IgD-negative memory B cell (primary cell): ENCODE measurements around the gene KLHL1. TPM values are rescaled to one million over a fixed set of nuclear protein-coding genes. Genes with fewer than 3 reads are reported as not detected.

Experiments used
- H3K27ac Mint-ChIP-seq, 3 donors: one replicate each; pipeline ENCODE4 v1.8.0; 2020 to 2022; ENCODE audit warnings: mild to moderate bottlenecking in 3 of 3, mixed read lengths in 3 of 3, moderate library complexity in 1 of 3
- H3K27me3 Mint-ChIP-seq: one replicate; pipeline ENCODE4 v1.8.0; 2021; ENCODE audit warnings: mixed read lengths
- H3K36me3 Mint-ChIP-seq: one replicate; pipeline ENCODE4 v1.8.0; 2020; ENCODE audit warnings: mild to moderate bottlenecking, mixed read lengths
- H3K4me1 Mint-ChIP-seq, 3 donors: one replicate each; pipeline ENCODE4 v1.8.0; 2020 to 2022; ENCODE audit warnings: mixed read lengths in 3 of 3, mild to moderate bottlenecking in 1 of 3
- H3K4me3 Mint-ChIP-seq, 4 donors: one replicate each; pipeline ENCODE4 v1.8.0; 2020 to 2022; ENCODE audit warnings: mild to moderate bottlenecking in 4 of 4, mixed read lengths in 4 of 4, moderate library complexity in 3 of 4
- H3K9me3 Mint-ChIP-seq, 3 donors: one replicate each; pipeline ENCODE4 v1.8.0; 2020 to 2021; ENCODE audit warnings: mixed read lengths in 3 of 3, mild to moderate bottlenecking in 1 of 3
- polyA plus RNA-seq: library from polyadenylated mRNA; unstranded; fragments of 300-500 nt; fragmentation: Illumina TruSeq; gene quantifications from one replicate; pipeline ENCODE4 v1.2.3, GENCODE V29; 2021

KLHL1 gene
- polyA plus RNA-seq, 1 donor from 2014 or later = not detected

GRCh38 chr13:69866555-69866954 is 241.7 kb downstream of the KLHL1 start:
- H3K27me3 Mint-ChIP-seq = no peaks in the 10 kb centered on the region
- no peaks in the 10 kb centered on the region for H3K4me1 Mint-ChIP-seq
- no peaks in the 10 kb centered on the region for H3K9me3 Mint-ChIP-seq
- no peak overlapping the region for H3K27ac Mint-ChIP-seq
- no peak overlapping the region for H3K4me3 Mint-ChIP-seq
- H3K36me3 Mint-ChIP-seq = no peaks in the 10 kb centered on the region

DNA sequence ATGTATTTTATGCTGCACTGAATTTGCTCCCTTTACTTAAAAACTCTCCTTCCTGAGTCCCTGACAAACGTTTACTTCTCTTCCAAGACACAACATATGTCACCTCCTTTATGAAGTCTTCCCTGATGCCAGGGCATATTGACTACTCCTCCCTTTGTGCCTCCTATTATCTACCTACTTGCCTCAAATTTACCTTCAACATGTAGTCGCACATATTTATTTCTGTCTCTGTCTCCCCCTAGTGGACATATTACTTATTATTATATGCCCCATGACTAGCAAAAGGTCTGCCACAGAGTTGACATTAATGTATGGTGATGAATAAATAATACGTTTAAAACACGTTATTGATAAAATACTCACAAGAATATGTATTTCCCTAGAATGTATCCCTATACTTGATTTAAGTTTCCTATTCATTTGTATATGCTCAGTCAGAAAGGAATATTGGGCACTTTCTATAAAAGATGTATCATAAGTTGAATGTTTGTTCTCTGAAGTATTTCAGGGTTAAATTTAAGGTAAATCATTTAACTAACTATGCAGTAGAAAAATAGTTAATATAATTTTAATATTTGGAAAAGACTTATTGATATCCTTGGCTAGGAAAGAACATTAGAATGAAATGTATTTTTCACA is 250.9 kb downstream of the KLHL1 start:
- H3K27me3 Mint-ChIP-seq = no peaks in the 10 kb centered on the region
- H3K36me3 Mint-ChIP-seq = no peaks in the 10 kb centered on the region
- no peaks in the 10 kb centered on the region for H3K9me3 Mint-ChIP-seq
- H3K27ac Mint-ChIP-seq = no peak overlapping the region
- H3K4me1 Mint-ChIP-seq = no peaks in the 10 kb centered on the region
- H3K4me3 Mint-ChIP-seq = no peak overlapping the region

DNA sequence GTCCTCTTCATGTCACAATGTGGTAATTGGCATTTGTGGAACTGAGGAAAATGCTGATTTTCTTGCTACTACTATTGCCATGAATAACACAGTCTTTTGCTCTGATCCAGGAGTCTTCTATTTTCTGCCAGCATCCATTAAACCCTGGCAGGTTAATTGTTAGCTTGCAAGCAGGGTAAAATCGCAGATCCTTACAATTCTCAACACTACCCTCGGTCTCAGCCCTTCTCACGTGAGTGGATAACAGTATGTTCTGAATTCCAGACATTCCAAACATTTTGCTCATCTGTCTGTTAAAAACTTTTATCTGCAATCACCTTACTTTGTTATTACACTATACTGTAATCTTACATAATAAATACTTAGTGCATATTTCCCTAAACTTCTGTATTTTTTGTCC is 251.9 kb downstream of the KLHL1 start:
- Mint-ChIP-seq H3K4me1 (no peaks in the 10 kb centered on the region), H3K27ac (no peak overlapping the region), H3K9me3 (no peaks in the 10 kb centered on the region), H3K4me3 (no peak overlapping the region), H3K27me3 (no peaks in the 10 kb centered on the region), H3K36me3 (no peaks in the 10 kb centered on the region)

DNA sequence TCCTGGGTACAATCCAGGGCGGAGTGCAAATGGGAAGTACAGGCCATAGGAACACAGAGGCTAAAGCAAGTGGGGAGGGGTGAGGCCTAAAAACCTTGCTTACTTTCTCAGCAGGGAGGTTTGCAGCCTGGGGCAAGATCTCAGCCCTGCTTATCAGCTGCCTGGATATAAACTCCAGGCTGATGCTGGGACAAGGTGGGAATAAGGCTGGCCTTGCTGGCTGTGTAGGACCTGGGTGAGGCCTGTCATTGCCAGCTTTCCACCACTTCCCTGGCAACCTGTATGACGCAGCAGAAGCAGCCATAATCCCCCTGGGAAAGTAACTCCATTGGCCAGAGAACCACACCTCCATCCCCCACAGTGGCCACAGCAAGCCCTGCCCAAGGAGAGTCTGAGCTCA is 279.7 kb downstream of the KLHL1 start:
- Mint-ChIP-seq H3K36me3 (no peaks in the 10 kb centered on the region), H3K9me3 (peaks cover 1 to 10% (median 6%) of the 10 kb centered on the region in 3 donors), H3K27me3 (no peaks in the 10 kb centered on the region), H3K27ac (no peak overlapping the region), H3K4me1 (no peaks in the 10 kb centered on the region), H3K4me3 (no peak overlapping the region)

- no peak overlapping the region for H3K27ac Mint-ChIP-seq
- no peaks in the 10 kb centered on the region for H3K4me1 Mint-ChIP-seq
- H3K27me3 Mint-ChIP-seq = no peaks in the 10 kb centered on the region
- H3K9me3 Mint-ChIP-seq = peaks cover 0 to 2% (median 0%) of the 10 kb centered on the region in 3 donors
- H3K36me3 Mint-ChIP-seq = no peaks in the 10 kb centered on the region
- H3K4me3 Mint-ChIP-seq = no peak overlapping the region
Observed at GRCh38 chr13:69820180-69820579, 288.1 kb downstream of the KLHL1 start.

GRCh38 chr13:69817333-69817869 is 290.9 kb downstream of the KLHL1 start:
- H3K4me3 Mint-ChIP-seq = no peak overlapping the region
- no peak overlapping the region for H3K27ac Mint-ChIP-seq
- no peaks in the 10 kb centered on the region for H3K36me3 Mint-ChIP-seq
- H3K9me3 Mint-ChIP-seq = peaks cover 0 to 3% (median 2%) of the 10 kb centered on the region in 3 donors
- no peaks in the 10 kb centered on the region for H3K4me1 Mint-ChIP-seq
- no peaks in the 10 kb centered on the region for H3K27me3 Mint-ChIP-seq

DNA sequence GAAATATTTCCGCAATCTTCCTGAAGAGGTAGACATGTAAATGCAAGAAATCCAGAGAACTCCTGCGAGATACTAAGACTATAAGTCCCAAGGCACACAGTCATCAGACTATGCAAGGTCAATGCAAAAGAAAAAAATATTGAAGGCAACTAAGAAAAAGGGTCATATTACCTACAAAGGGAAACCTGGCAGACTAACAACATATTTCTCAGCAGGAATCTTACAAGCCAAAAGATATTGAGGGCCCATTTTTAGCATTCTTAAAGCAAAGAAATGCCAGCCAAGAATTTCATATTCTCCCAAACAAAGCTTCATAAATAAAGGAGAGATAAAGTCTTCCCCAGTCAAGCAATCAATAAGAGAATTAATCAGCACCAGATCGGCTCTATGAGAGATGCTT is 299.1 kb downstream of the KLHL1 start:
- Mint-ChIP-seq H3K4me3 (no peak overlapping the region), H3K4me1 (peaks cover 0 to 2% (median 0%) of the 10 kb centered on the region in 3 donors), H3K27me3 (no peaks in the 10 kb centered on the region), H3K9me3 (peaks cover 0 to 6% (median 4%) of the 10 kb centered on the region in 3 donors), H3K36me3 (no peaks in the 10 kb centered on the region), H3K27ac (no peak overlapping the region)

DNA sequence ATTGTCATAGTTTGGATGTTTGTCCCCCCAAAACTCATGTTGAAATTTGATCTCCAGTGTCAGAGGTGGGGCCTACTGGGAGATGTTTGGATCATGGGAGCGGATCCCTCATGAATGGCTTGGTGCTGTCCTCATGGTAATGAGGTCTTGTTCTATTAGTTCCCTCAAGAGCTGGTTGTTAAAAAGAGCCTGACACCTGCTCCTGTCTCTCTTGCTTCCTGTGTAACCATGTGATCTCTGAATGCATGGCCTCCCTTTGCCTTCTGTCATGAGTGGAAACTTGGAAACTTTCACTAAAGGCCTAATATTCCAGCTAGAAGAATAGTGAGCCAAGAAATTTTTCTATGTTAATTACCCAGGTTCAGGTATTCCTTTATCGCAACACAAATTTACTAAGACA is 312.0 kb downstream of the KLHL1 start:
- H3K4me3 Mint-ChIP-seq = no peak overlapping the region
- H3K36me3 Mint-ChIP-seq = no peaks in the 10 kb centered on the region
- peaks cover 0 to 3% (median 0%) of the 10 kb centered on the region in 3 donors for H3K9me3 Mint-ChIP-seq
- H3K27ac Mint-ChIP-seq = no peak overlapping the region
- H3K4me1 Mint-ChIP-seq = no peaks in the 10 kb centered on the region
- H3K27me3 Mint-ChIP-seq = no peaks in the 10 kb centered on the region

DNA sequence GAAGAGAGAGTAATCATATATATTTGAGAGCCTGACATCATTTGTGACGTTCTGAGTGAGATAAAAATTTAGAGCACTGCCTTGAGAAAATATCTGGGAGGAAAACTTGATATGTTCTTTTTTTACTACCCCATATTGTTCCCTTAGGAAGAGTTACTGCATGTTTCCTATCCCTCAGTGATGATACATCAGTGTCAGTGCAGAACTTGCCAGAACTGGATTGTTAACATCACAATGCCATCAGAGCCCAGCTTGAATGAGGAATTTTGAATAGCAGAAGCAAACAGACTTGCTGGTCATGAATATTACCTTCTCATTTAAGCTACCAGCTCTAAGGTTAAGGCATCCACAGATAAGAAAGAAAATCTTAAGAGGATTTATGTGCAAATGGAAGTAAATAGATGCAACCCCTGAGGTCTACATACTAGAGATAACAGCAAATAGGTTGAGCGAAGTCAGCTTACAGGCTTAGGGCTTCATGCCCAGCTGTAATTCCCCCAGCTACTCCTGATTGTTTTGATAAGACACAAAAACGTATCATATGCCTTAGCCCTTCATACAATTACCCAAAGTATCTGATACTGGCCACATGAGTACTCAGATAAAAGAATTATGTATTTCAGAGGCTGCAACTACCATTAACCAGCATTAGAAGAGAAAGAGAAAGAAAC is 314.3 kb downstream of the KLHL1 start:
- H3K27me3 Mint-ChIP-seq = no peaks in the 10 kb centered on the region
- H3K27ac Mint-ChIP-seq = no peak overlapping the region
- H3K4me1 Mint-ChIP-seq = no peaks in the 10 kb centered on the region
- peaks cover 0 to 3% (median 0%) of the 10 kb centered on the region in 3 donors for H3K9me3 Mint-ChIP-seq
- no peaks in the 10 kb centered on the region for H3K36me3 Mint-ChIP-seq
- H3K4me3 Mint-ChIP-seq = no peak overlapping the region

DNA sequence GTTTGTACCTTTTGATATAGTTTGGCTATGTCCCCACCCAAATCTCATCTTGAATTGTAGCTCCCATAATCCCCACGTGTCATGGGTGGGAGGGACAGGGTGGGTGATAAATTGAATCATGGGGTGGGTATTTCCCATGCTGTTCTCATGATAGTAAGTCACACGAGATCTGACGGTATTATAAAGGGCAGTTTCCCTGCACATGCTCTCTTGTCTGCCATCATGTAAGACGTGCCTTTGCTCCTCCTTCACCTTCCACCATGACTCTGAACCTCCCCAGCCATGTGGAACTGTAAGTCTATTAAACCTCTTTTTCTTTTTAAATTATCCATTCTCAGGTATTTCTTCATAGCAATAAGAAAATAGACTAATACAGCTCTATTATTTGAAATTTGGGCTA is 331.3 kb downstream of the KLHL1 start:
- no peaks in the 10 kb centered on the region for H3K4me1 Mint-ChIP-seq
- H3K4me3 Mint-ChIP-seq = no peak overlapping the region
- no peaks in the 10 kb centered on the region for H3K27me3 Mint-ChIP-seq
- H3K9me3 Mint-ChIP-seq = peaks cover 0 to 3% (median 0%) of the 10 kb centered on the region in 3 donors
- H3K36me3 Mint-ChIP-seq = no peaks in the 10 kb centered on the region
- H3K27ac Mint-ChIP-seq = no peak overlapping the region

- no peaks in the 10 kb centered on the region for H3K36me3 Mint-ChIP-seq
- H3K4me1 Mint-ChIP-seq = no peaks in the 10 kb centered on the region
- no peak overlapping the region for H3K4me3 Mint-ChIP-seq
- peaks cover 0 to 2% (median 0%) of the 10 kb centered on the region in 3 donors for H3K9me3 Mint-ChIP-seq
- H3K27me3 Mint-ChIP-seq = no peaks in the 10 kb centered on the region
- H3K27ac Mint-ChIP-seq = no peak overlapping the region
Observed at GRCh38 chr13:69769608-69770007, 338.6 kb downstream of the KLHL1 start.

GRCh38 chr13:69761581-69761980 is 346.7 kb downstream of the KLHL1 start:
- H3K4me3 Mint-ChIP-seq = no peak overlapping the region
- H3K36me3 Mint-ChIP-seq = no peaks in the 10 kb centered on the region
- H3K27me3 Mint-ChIP-seq = no peaks in the 10 kb centered on the region
- H3K27ac Mint-ChIP-seq = no peak overlapping the region
- no peaks in the 10 kb centered on the region for H3K4me1 Mint-ChIP-seq
- peaks cover 0 to 15% (median 0%) of the 10 kb centered on the region in 3 donors for H3K9me3 Mint-ChIP-seq

DNA sequence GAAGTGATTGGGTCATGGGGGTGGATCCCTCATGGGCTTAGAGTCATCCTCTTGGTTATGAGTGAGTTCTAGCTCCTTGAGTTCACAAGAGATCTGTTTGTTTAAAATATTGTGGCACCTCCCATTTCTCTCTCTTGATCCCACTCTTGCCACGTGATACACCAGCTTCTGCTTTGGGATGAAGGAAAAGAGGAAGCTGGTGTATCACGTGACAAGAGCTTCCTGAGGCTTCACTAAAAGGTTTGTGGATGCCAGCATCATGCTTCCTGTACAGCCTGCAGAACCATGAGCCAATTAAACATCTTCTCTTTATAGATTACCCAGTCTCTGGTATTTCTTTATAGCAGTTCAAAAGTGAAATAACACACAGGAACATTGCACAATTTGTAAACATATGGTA is 353.2 kb downstream of the KLHL1 start:
- peaks cover 2 to 9% (median 7%) of the 10 kb centered on the region in 3 donors for H3K9me3 Mint-ChIP-seq
- no peak overlapping the region for H3K4me3 Mint-ChIP-seq
- H3K27ac Mint-ChIP-seq = no peak overlapping the region
- H3K4me1 Mint-ChIP-seq = no peaks in the 10 kb centered on the region
- no peaks in the 10 kb centered on the region for H3K36me3 Mint-ChIP-seq
- H3K27me3 Mint-ChIP-seq = no peaks in the 10 kb centered on the region

DNA sequence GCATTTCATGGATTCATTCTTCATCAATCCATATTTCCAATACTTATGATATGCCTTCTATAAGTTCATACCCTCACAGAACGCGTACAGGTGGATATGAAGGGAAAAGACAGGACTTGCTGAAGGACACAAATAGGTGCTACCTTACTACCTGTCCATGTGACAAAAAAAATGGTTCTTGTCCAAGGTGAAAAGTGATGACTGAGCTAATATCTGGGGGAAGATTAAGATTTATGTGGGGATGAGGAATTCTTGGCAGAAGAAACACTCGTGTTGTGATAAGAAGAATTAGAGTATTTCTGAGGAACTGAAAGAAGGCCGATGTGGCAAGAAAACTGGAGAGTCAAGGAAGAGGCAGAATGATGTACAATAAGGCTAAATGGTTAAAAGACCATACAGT is 357.0 kb downstream of the KLHL1 start:
- Mint-ChIP-seq H3K4me3 (no peak overlapping the region), H3K27me3 (no peaks in the 10 kb centered on the region), H3K36me3 (no peaks in the 10 kb centered on the region), H3K4me1 (no peaks in the 10 kb centered on the region), H3K9me3 (peaks cover 2 to 9% (median 6%) of the 10 kb centered on the region in 3 donors), H3K27ac (no peak overlapping the region)

DNA sequence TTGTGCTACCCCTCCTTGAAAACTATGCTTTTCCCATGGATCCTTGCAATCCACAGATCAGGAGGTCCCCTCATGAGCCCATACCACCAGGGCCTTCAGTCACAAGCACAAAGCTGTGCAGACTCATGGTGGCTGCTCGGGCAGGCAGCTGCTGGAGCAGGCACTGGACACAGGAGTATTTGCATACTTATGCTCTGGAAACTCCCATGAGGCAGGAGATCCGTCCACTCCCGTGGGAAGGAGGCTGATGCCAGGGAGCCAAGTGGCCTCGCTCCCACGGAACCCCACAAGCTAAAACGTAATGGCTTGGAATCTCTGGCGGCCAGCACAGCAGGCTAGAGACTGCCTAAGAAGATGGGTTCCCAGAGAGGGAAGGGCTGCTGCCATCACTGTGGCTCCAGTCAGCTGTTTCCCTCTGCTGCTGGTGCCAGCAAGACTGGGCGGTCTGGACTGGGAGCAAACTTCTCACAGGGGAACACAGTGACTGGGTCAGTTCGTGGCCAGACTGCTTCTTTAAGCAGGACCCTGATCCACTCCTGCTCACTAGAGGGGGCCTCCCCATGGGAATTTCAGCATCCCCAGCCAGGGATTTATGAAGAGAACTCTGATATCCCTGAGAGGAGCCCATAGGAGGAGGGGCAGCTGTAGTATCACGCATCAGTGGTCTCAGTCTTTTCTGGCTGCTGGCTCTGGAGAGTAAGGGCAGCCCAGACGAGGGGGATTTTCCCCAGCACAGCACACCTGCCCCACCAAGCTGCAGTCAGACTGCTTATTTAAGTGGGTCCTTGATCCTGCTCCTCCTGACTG is 370.9 kb downstream of the KLHL1 start:
- Mint-ChIP-seq H3K9me3 (peaks cover 5 to 7% (median 5%) of the 10 kb centered on the region in 3 donors), H3K4me1 (no peaks in the 10 kb centered on the region), H3K4me3 (peak overlapping the region in 1 of 4 donors; percentile 12), H3K36me3 (no peaks in the 10 kb centered on the region), H3K27me3 (no peaks in the 10 kb centered on the region), H3K27ac (no peak overlapping the region)
